ENCODE data around the gene ZFAND4.
A peak's percentile ranks its signal among the peaks of the same experiment; 100 is the strongest.
"Not testable (repeated sequence)": the region's sequence is repeated elsewhere in the genome, so short reads cannot be mapped to it uniquely, and the experiment has no call there.

The ZFAND4 gene

GRCh38 chr10:45640941-45641340 is 31.6 kb downstream of the ZFAND4 start:
- DNase-seq (ENCODE audit: low read depth in 2 of 2): no peak

DNA sequence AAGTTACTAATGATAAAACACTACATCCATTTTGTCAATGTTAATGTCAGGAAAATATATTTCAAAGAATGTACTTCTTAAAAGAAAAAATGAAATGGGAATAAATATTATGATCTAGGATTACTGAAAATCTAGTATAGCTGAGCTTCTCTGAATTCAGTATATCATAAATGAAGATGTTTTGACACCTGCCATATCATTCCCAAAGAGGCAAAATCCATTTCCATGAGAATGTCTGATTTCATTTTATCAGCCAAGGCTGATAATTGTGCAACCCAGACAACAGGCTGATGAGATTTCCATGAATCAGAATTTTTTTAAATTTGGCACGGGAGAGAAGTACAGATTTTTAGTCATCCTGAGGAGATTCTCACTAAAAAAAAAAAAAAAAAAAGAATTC is 32.5 kb downstream of the ZFAND4 start:
- DNase-seq (ENCODE audit: low read depth in 2 of 2): no peak

GRCh38 chr10:45627412-45628048 is 45.0 kb downstream of the ZFAND4 start:
- DNase-seq (ENCODE audit: low read depth in 2 of 2): no peak

DNA sequence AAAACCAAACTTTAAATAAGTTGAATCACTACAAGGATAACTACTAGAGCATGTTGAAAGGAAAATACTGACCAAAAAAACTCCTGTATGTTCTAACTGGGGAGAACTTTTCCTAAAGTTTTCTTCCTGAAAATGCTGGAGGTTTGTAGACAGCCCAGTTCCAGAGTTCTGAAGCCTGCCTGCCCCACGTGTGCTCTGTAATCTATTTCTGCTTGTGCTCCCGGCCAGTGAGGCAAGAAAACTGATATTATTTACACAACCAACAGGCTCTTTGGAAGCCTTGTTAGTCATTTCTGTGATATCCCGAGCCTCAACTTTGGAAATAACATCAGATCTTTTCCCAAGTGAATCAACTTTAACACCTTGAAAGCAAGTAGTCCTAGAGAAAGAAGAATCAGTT is 46.7 kb downstream of the ZFAND4 start:
- DNase-seq (ENCODE audit: low read depth in 2 of 2): no peak

DNA sequence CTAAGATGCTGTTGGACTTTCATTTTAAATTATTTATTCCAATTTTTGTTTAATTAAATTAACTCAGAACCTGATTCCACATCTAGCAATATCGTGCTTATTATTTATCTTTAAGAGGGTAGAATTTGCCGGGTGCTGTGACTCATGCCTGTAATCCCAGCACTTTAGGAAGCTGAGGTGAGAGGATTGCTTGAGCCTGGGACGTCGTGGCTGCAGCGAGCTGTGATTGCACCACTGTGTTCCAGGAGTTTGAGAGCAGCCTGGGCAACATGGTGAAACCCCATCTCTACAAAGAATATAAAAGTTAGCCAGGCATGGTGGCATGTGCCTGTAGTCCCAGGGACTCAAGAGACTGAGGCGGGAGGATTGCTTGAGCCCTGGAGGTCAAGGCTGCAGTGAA is 47.8 kb downstream of the ZFAND4 start:
- no peak for DNase-seq (ENCODE audit: low read depth in 2 of 2)

DNA sequence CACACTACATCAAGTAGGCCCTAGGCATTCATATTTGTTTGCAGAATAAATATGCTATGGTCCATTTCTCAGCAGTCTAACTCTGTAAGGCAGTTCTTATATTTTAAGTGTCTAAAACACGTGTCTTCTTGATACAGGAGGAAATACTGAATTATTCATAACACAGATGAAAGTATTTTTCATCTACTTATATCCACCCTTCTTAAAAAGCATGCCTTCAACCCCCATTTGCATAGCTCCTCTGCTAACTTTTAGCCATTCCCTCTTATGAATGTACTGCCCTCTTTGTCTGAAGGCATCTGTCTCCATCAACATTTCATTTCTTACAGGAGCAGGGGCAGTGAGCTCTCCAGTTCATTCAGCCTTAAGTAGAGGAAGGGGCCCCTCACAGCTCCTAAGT is 57.7 kb downstream of the ZFAND4 start:
- no peak for DNase-seq (ENCODE audit: low read depth in 2 of 2)

DNA sequence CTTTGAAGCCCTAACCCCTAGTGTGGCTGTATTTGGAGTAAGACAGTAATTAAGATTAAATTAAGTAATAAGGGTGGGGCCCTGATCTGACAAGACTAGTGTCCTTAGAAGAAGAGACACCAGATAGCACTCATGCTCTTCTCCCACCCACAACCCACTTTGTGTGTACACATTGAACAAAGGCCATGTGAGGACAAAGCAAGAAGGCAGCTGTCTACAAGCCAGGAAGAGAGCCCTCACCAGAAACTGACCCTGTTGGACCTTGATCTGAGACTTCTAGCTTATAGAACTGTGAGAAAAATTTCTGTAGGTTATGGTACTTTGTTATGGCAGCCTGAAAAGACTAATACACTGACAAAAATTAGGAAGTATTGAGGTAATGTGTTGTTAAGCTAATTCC is 59.8 kb downstream of the ZFAND4 start:
- DNase-seq (ENCODE audit: low read depth in 2 of 2): no peak

GRCh38 chr10:45608052-45608451 is 64.5 kb downstream of the ZFAND4 start:
- DNase-seq (ENCODE audit: low read depth in 2 of 2): no peak

GRCh38 chr10:45607276-45607675 is 65.3 kb downstream of the ZFAND4 start:
- DNase-seq (ENCODE audit: low read depth in 2 of 2): no peak

DNA sequence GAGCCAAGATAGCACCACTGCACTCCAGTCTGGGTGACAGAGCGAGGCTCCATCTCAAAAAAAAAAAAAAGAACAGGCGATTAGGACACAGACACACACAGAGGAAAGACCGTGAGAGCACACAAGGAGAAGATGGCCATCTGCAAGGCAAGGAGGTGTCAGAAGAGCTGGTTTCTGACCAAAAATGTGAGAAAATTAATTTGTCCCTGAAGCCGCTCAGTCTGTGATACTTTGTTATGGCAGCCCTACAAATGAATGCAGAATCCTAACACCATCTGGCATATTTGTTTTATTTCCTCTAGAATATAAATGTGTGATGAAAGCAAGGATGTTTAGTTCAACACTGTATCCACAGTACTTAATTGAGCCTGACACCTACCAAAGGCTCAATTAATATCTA is 69.7 kb downstream of the ZFAND4 start:
- DNase-seq (ENCODE audit: low read depth in 2 of 2): no peak

GRCh38 chr10:45602082-45602730 is 70.4 kb downstream of the ZFAND4 start:
- no peak for DNase-seq (ENCODE audit: low read depth in 2 of 2)

DNA sequence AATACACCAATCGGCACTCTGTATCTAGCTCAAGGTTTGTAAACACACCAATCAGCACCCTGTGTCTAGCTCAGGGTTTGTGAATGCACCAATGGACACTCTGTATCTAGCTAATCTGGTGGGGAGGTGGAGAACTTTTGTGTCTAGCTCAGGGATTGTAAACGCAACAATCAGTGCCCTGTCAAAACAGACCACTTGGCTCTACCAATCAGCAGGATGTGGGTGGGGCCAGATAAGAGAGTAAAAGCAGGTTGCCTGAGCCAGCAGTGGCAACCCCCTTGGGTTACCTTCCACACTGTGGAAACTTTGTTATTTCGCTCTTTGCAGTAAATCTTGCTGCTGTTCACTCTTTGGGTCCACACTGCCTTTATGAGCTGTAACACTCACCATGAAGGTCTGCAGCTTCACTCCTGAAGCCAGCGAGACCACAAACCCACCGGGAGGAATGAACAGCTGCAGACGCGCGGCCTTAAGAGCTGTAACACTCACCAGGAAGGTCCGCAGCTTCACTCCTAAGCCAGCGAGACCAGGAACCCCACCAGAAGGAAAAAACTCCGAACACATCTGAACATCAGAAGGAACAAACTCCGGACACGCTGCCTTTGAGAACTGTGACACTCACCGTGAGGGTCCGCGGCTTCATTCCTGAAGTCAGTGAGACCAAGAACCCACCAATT is 71.2 kb downstream of the ZFAND4 start:
- DNase-seq (ENCODE audit: low read depth in 2 of 2): not testable (repeated sequence)

- not testable (repeated sequence) for DNase-seq (ENCODE audit: low read depth in 2 of 2)
Measured at GRCh38 chr10:45600337-45601253, 72.0 kb downstream of the ZFAND4 start.

- no peak for DNase-seq (ENCODE audit: low read depth in 2 of 2)
Measured at GRCh38 chr10:45599646-45600045, 72.9 kb downstream of the ZFAND4 start.

DNA sequence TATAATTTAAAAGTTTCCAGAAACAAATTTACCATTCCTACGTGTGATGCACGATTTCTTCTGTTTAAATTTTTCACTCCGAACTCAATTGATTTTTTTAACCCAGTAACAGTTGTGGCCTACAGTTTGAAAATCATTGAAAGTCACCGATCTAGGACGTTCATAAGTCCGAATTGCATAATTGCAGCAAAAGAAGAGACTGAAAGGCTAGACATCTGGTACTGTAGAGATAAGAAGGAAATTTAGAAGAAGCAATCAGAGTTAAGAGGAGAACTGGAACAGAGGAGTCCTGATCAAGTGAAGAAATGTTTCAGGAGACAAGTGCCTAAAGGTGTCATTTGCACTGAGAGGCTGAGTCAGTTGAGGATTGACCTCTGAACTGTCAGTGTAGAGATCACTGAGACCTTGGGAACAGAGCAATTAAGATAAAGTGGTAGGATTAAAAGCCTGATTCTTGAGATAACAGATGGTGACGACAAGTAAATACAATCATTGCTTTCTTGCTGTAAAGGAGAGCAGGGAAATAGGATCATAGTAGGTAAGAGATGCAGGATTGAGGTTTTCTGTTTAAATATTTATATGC is 73.5 kb downstream of the ZFAND4 start:
- DNase-seq (ENCODE audit: low read depth in 2 of 2): no peak

- DNase-seq (ENCODE audit: low read depth in 2 of 2): no peak
Measured at GRCh38 chr10:45596526-45596925, 76.0 kb downstream of the ZFAND4 start.

DNA sequence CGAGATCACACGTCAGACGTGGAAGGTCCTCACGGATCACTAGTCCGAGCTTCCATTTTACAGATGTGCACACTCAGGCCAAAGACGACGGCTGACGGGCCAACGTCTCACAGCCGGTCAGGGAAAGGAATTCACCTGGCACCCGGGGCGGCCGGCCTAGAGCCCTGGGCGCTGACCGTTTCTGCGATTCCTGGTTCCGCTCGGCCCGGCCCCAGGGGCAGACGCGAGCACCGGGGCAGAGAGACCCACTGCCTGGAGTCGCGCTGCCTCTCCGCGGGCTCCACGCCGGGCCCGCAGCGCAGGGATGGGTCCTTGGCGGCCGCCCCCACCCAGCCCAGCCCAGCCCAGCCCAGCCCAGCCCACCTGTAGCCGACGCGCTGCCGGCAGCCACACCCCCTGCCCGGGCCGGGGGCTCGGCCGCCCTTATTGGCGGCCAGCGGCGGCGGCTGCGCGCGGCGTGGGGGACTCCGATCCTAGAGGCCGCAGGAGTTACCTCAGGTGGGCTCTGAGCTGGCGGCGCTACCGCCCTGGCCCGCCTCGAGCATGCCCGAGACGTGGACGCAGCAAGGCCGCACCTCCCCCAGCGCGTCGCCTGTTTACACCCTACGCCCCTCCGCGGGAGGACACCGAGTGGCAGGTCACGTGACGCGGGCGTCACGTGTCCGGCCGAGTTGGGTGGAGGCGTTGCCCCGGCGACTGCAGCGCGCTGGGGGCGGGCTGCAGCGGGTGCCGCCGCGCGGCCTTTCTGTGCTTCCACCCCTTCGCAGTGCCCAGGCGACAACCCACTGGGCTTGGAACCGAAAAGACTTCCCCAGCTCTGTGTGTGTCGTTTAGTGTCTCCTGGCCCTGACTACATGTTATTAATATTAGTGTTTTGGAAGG is 78.1 kb downstream of the ZFAND4 start:
- peak; percentile 72 to 85 for DNase-seq (ENCODE audit: low read depth in 2 of 2)

DNA sequence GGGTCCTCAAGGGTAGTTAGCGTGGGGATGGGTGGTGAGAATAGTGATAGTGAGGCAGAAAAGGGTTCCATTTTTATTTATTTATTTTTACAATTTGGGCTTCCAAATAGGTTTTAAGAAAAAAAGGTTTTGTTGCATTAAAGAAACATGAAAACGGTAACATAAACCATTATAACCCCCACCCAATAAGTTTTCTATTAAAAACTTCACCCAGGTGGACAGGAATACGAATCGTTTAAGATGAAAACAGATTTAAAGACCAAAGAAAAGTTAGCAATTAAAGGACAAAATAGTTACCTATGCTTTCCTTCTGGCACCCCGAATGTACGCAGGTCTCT is 78.7 kb downstream of the ZFAND4 start:
- no peak for DNase-seq (ENCODE audit: low read depth in 2 of 2)

DNA sequence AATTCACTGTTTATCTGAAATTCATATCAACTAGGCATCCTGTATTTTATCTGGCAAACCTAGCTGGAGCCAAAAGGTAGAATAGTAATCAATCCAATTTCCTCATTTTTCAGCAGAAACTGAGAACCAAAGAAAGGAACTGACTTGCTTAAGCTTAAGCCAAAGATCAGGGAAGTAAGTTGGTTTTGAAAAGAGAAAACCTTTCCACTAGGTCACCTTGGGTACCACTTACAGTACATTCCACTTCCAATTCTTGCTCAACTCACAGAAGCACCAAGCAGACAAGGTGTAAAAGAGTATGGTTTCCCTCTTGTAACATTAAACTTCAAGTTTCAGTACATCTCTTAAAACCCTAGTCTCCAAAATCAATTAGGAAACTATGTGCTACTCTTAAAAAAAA is 79.6 kb downstream of the ZFAND4 start:
- no peak for DNase-seq (ENCODE audit: low read depth in 2 of 2)

DNA sequence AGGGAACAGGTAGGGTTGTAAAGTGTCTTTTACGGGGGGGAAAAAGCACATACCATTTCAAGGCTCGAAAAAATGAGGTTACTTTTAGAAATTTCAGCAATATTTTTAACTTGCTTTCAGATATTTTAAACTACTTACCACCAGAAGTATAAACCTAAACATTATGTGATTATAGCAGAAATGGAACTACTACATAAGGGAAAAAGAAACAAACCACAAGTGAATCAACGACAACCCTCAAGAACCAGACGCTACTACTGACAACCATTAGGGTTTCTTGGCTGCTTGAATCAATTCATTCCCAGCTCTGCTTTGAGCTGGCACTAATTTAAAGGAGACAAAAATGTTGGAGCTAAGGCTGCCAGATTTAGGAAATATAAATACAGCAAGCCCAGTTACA is 80.1 kb downstream of the ZFAND4 start:
- no peak for DNase-seq (ENCODE audit: low read depth in 2 of 2)

- no peak for DNase-seq (ENCODE audit: low read depth in 2 of 2)
Measured at GRCh38 chr10:45591280-45591679, 81.3 kb downstream of the ZFAND4 start.

Data from stimulated activated CD4-positive, alpha-beta T cell treated with anti-CD3 and anti-CD28 coated beads, Interleukin-1b, Interleukin-23, amount 100 ng/mL, for 4 hours (primary cell).